GM19193 (cell line): Measurements from ENCODE around the gene PLAU.
A peak's percentile ranks its signal among the peaks of the same experiment; 100 is the strongest.

Experiments used
- POLR2A ChIP-seq: IDR thresholded peaks from 4 replicates; pipeline ENCODE4 v1.6.1; 2011; ENCODE audit not compliant: insufficient read depth, insufficient read length; ENCODE audit errors: extremely low read depth

Gene PLAU

DNA sequence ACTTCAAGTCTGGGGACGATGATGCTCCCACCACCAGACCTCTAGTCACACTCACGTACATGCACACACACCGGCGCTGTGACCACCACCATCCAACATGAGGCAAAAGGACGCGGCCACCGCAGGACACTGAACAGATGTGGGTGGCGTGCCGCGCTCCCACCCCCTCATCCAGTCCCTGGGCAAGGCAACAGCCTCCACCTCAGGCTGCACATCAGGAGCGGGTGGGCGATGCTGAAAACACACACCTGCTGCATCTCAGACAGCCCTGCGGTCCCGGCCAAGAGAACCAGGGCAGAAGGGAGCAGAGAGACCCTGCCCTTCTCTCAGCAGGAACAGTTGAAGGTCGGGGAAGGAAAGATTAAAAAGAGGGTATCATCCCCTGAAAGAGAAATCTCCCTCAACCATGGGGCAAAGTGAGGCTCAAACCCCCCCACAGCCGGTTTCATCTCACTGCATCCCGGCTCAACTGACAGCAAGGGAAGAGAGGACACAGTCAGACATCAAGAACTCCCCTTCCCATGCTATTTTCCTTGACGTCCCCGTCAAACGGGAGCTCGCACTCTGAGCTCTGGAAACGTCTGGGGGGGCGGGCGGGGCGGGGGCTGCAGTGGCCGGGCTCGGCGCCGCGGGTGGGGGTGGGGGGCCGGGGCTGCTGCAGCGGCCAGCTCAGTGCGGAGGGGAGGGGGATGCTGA, 37.6 kb upstream of the PLAU start:
- TF ChIP-seq POLR2A, result no peak

- TF ChIP-seq POLR2A, result no peak
Measured at GRCh38 chr10:73873838-73874215, 37.1 kb upstream of the PLAU start.

GRCh38 chr10:73874267-73875138, 36.4 kb upstream of the PLAU start, which contains the start of gene CAMK2G:
Gene CAMK2G (minus strand): TSS chr10:73874555. CDS start chr10:73874461, 94 bp downstream.
- peak; percentile 46 for TF ChIP-seq POLR2A

GRCh38 chr10:73875139-73875475, 35.8 kb upstream of the PLAU start:
- no peak for TF ChIP-seq POLR2A

DNA sequence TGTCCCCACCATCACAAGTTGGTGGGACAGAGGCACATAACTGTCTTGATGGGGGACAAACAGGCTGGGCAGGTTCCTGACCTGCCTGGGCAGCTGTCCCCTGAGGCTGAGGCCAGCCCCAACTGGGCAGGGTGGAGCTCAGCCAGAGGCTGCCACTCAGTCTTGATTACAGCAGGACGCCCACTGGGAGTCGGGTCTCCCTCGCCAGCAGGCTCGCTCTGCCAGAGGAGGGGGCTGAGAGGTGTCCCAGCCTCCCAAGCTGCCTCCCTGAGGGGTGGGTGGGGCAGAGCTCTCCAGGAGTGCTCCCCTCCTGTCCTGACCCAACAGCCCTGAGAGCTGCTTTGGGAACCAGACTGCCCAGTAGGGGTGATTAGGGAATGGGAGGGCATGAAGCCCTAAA, 34.8 kb upstream of the PLAU start:
- no peak for TF ChIP-seq POLR2A

DNA sequence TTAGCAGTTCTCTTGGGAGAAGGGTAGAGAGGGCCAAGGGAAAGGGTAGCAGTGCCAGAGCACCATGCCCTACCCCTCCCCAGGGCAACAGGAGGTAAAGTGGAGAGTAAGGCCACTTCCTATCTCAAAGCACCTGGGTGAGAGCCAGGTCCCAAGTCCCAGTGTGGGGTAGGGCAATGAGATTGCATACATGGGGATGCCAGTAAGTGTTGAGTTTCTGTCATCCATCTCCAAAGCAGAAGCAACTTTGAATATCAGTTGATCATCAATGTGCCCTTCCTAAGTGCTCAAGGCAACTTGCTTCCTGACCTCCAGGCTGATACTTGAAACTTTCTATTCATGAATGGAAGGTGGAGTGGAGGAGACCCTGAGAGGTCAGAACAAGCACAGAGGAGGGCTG, 34.4 kb upstream of the PLAU start:
- no peak for TF ChIP-seq POLR2A

DNA sequence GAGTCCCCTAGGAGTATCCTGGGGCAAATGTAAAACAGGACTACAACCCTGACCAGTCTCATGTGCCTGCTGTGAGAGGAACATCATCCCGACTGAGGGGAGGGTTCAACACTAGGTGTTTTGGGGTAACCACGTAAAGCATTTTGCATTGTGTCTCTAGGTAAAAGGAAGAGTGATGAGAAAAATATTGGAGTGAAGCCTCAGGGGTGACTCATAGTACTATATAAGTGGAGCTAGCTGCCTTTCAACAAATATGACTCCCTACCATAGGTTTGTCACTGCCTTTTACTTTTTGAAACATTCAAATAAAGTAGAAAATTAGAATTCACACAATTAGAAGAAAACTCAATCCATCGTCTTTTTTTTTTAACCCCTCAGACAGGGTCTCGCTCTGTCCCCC, 34.0 kb upstream of the PLAU start:
- no peak for TF ChIP-seq POLR2A

DNA sequence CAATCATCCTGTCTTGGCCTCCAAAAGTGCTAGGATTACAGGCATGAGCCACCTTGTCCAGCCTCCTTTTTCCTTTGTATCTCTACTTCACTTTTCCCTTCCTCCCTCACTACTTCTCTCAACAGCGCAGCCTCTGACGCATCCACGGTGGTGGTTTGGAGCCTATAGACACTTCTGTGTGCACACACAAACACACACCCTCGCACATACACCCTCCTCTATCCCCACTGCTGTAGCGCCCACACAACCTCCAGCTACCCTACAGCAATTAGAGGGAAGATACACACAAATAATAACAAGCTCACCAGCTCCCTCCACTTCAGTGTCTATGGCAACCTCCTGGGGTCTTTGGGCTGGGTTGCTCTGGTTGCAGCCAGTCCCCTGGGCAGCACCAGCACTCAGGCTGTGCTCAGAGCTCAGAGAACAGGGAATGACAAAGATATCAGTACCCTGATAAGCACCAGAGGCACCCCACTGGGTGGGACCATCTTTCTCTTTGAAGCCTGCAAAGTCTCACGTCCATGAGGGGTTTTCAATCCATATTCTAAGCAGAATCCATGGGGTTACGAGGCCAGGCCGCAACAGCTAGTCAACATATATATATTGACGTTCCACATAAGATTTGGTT, 33.3 kb upstream of the PLAU start:
- TF ChIP-seq POLR2A, result no peak

GRCh38 chr10:73878365-73878764, 32.6 kb upstream of the PLAU start:
- TF ChIP-seq POLR2A, result no peak

DNA sequence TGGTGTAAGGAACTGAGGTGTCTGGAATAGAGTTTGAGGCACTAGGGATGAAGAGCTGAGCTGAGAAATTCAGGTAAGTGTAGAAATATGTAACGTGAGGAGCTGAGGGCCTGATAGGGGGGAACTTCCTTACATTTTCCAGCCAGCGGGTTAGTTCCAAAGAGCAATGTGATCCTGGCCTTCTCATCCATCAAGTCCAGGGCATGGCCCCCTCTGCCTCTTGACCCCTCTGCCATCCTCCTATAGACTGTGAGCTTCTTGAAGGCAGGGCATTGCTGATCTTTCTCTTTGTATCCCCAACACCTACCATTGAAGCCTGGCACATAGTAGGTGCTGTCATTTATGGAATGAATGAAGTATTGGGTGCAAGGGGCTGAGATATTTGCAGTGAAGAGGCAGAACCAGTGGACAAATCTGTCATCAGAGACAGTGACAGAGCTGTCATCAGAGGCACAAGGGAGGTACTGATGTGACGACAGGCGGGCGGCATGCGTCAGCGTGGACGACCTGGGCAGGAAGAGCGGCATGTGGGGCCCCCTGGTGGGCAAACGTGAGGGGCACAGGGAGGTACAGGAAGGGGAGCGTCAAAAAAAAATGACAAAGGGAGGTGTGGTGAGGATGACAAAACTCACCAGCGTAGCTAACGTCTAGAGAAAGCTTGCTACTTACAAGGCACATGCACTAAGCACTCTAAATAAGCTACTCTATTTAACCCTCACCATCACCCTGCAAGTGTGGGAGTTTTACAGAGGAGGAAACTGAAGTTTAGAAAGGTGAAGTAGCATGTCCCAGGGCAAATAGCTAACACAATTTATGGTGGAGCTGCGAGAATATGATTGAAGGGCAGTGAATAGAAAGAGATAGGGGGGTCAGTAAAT, 31.4 kb upstream of the PLAU start:
- no peak for TF ChIP-seq POLR2A

GRCh38 chr10:73881221-73881919, 29.6 kb upstream of the PLAU start:
- TF ChIP-seq POLR2A, result no peak

GRCh38 chr10:73884017-73884416, 26.9 kb upstream of the PLAU start:
- no peak for TF ChIP-seq POLR2A

DNA sequence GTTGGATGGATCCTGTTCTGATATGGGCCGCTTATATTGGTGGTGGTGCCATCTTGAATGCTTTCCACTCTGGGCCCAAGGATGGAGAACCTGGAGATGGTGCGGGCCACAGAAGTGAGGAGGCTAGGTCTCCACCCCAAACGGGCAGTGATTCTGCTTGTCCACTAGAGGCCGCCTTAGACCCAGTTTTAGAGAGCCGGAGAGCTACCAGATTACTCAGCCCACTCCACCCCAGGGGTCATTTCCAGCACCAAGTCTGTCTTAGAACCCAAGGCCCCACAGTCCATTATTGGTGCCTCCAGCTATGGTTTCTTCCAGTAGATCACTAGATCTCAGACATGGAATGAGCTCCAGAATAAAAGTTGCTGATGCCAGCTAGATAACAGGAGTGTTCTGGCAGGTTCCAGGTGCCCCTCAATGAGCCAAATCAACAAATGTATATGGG, 24.8 kb upstream of the PLAU start:
- no peak for TF ChIP-seq POLR2A

- no peak for TF ChIP-seq POLR2A
Measured at GRCh38 chr10:73886661-73887293, 24.2 kb upstream of the PLAU start.
